Measurements from ENCODE around the gene VASH1.

Gene VASH1

DNA sequence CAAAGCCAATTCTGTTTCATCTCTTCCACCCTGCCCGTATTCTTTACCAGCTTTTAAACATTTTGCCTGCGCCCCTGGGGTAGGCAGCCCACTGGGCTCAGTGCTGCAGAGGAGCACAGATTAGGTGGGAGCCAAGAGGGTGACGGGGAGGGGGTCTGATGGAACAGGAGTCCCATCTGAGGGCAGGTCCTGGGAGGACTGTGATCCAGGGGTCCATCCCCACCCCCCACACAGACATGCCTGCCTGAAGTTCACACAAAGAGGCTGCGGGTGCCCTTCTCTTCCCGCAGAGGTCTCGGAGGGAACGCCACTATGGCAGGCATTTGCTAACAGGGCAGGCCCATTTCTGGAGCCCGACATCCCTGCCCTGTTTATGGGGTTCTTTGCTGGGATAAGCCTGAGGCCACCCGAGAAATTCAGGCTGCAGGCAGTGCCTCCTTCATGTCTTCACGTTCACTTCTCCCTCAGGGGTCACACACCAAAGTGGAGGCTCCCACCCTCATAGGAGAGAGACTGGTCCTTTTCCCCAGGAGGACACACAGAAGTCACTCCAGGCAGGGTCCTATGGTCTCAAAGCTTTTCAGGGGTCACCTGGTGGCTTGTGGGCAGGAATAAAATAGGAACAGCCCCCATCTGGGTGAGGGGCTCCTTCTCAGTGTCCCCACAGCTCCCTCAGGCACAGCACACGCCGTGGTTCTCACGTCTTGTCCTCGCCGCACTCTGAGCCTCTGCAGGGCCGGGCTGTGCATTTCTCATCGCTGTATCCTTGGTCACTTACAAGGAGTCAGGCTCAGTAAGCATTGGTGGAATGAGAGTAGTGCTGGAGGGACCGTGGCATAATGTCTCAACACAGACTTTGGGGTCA is 12.9 kb downstream of the VASH1 start:
- TF ChIP-seq ZFX (IDR thresholded peaks at IDR 0.05), result no peak
- TF ChIP-seq, protein P1, sequence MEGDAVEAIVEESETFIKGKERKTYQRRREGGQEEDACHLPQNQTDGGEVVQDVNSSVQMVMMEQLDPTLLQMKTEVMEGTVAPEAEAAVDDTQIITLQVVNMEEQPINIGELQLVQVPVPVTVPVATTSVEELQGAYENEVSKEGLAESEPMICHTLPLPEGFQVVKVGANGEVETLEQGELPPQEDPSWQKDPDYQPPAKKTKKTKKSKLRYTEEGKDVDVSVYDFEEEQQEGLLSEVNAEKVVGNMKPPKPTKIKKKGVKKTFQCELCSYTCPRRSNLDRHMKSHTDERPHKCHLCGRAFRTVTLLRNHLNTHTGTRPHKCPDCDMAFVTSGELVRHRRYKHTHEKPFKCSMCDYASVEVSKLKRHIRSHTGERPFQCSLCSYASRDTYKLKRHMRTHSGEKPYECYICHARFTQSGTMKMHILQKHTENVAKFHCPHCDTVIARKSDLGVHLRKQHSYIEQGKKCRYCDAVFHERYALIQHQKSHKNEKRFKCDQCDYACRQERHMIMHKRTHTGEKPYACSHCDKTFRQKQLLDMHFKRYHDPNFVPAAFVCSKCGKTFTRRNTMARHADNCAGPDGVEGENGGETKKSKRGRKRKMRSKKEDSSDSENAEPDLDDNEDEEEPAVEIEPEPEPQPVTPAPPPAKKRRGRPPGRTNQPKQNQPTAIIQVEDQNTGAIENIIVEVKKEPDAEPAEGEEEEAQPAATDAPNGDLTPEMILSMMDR (conservative IDR thresholded peaks at IDR 0.05), result no peak
- H3K27ac ChIP-seq, result no peak overlapping the region

DNA sequence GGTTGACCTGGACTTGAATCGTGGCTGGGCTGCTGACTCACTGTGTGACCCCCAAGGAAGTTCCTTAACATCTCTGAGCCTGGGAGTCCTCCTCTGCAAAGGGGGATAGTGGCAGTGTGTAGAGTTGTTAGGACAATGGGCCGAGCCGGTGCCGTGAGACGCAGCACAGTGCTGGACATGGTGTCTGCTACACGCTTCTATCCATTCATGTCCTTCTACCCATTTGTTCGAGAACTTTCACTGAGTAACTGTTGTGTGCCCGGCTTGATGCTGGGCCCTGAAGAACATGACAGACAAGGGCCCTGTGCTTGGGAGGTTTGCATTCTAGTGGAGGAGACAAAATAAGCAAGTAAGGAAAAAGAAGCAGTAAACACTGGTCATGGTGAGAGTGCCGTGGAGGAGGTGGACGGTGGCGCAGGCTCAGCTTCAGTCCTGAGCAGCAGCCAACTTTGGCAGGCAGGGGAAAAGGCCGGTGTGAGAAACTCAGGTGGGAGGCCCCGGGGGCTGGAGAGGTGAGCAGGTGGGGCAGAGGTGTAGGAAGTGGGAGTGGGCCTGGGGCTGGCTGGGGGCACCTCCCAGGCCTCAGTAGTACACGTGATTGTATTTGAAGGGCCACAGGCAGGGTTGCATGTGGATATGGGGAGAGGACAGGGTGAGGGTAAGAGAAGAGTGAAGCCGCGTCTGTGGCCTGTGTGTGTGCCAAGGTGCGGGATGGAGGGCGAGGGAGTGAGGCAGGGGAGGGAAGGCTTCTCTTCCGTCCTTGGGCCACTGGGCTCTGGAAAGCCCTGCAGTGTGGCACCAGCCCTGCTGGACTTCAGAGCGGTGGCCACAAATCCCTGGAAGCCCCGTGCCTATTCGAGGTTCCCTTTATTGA is 13.8 kb downstream of the VASH1 start:
- H3K27ac ChIP-seq, result no peak overlapping the region
- TF ChIP-seq, protein P1 (conservative IDR thresholded peaks at IDR 0.05), result no peak
- no peak for TF ChIP-seq ZFX (IDR thresholded peaks at IDR 0.05)

- TF ChIP-seq, protein P1 (conservative IDR thresholded peaks at IDR 0.05), result no peak
- no peak for TF ChIP-seq ZFX (IDR thresholded peaks at IDR 0.05)
- H3K27ac ChIP-seq, result no peak overlapping the region
Measured at GRCh38 chr14:76775695-76776427, 14.6 kb downstream of the VASH1 start.

DNA sequence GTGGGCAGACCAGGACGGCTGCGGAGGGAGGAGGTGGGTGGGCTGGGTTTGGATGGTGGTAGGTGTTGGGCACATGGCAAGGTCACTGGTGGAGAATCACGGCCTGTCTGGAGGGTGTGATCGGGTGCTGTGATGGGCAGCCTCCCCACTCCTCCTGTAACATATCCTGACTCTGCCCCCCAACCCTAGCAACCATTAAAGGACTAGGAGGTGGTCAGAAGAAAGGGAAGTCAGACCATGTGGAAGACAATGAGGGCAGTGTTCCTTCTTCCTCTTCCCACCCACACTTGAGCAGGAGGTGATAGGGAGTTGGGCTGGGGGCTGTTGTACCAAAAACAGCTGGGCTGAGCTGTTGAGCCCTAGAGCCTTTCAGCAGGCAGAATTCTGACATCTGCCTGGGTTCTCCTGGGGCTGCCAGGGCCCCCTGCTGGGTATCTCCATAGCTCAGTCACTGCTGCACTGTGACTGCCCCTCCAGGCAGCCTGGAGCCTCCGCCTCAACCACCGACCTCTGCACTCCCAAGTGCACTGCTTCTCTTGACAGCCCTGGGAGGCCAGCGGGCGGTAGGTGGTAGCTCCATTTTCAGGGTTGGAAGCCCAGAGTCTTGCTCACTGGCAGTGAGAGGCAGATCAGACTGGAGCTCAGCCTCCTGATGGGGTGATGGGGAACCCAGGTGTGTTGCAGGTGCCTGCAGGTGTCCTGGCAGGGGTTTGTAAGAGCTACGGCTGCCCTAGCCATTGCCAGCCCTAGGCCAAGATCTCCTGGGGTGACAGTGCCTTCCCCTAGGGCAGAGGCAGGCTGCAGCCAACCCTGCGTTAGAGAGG is 15.4 kb downstream of the VASH1 start:
- H3K27ac ChIP-seq, result no peak overlapping the region
- no peak for TF ChIP-seq ZFX (IDR thresholded peaks at IDR 0.05)
- TF ChIP-seq, protein P1 (conservative IDR thresholded peaks at IDR 0.05), result no peak

DNA sequence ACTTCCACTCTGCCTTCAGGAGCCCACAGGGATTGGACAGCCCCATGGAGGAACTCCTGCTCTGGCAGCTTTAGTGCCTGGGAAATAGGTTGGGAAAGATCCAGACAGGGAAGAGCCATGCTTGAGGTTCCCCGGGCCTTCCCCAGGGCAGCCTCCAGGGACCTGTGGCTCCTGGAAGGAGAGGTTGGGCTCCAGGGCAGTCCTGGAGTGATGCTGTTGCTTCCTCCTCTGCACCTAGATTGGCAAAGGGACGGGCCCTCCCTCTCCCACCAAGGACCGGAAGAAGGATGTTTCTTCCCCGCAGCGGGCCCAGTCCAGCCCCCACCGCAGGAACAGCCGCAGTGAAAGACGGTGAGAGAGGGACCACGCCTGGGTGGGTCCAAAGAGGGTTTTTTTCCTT is 16.5 kb downstream of the VASH1 start:
- TF ChIP-seq, protein P1 (conservative IDR thresholded peaks at IDR 0.05), result no peak
- no peak for TF ChIP-seq ZFX (IDR thresholded peaks at IDR 0.05)
- no peak overlapping the region for H3K27ac ChIP-seq

- no peak overlapping the region for H3K27ac ChIP-seq
- TF ChIP-seq, protein P1 (conservative IDR thresholded peaks at IDR 0.05), result no peak
- no peak for TF ChIP-seq ZFX (IDR thresholded peaks at IDR 0.05)
Measured at GRCh38 chr14:76778546-76779215, 17.4 kb downstream of the VASH1 start.
